K562 (cell line): ENCODE measurements around the gene TYRO3. TPM values are rescaled to one million over a fixed set of nuclear protein-coding genes. Genes with fewer than 3 reads are reported as not detected.

Experiments
- ATAC-seq: fragments of 200-7000 bp; cut with Tn5 transposase; 3 replicates; pipeline ENCODE4 v1.9.1; 2020; ENCODE audit warnings: moderate library complexity
- BruUV-seq: library from RNA; stranded (reverse); fragments of 400-500 nt; replicated peaks from 2 replicates; lab custom pipeline; 2021; lab: Mats Ljungman, UMichigan
- CTCF ChIA-PET: fragments of 300-600 bp; formaldehyde crosslinking; extraction: SDS; loops from one replicate; lab custom pipeline; 2021; ENCODE audit warnings: low intra/inter-chr PET ratio; lab: Yijun Ruan, JAX
- POLR2A ChIA-PET: fragments of 300-600, 350-650 bp; sonication (Branson Sonifier 250); formaldehyde crosslinking; extraction: SDS; loops from one replicate; lab custom pipeline; 2021; ENCODE audit warnings: antibody characterized with exemption, inconsistent platforms; lab: Yijun Ruan, JAX
- DNase-seq, 4 experiments: peaks; one replicate each; pipeline versions ENCODE4 v3.0.0 to v3.0.0-alpha.2; 2011 to 2018; ENCODE audit warnings: low spot score in 3 of 4, mixed read lengths in 3 of 4; ENCODE audit errors: extremely low read depth in 1 of 4
- FAIRE-seq: peaks from 2 replicates; lab custom pipeline; 2011; peaks lifted over from hg19 to GRCh38; lab: Jason Lieb, UNC
- H2AFZ ChIP-seq: 2 replicates; pipeline ENCODE4 v1.6.0; 2011; ENCODE audit warnings: low read depth, low read length, control low read depth, inconsistent platforms
- H3K27ac ChIP-seq: fragments of 200-600 bp; 3 replicates; pipeline ENCODE4 v1.8.0; 2011; ENCODE audit warnings: low read depth, mild to moderate bottlenecking, control low read depth, inconsistent platforms, low read length, moderate library complexity, mixed read lengths; ENCODE audit errors: extremely low read depth
- H3K27me3 ChIP-seq, 2 experiments: fragments of 300-600 bp in 1 of 2; 2 replicates in 1 of 2; 3 replicates in 1 of 2; pipeline versions ENCODE4 v1.6.0 to v1.8.0; 2011; ENCODE audit warnings: inconsistent platforms in 2 of 2, low read length in 2 of 2, mild to moderate bottlenecking in 1 of 2, mixed read lengths in 1 of 2, moderate library complexity in 1 of 2; ENCODE audit not compliant: control insufficient read depth in 2 of 2, insufficient read depth in 2 of 2
- H3K36me3 ChIP-seq: fragments of 300-600 bp; 3 replicates; pipeline ENCODE4 v1.8.0; 2011; ENCODE audit warnings: mild to moderate bottlenecking, low read length, inconsistent platforms; ENCODE audit not compliant: control insufficient read depth, insufficient read depth
- H3K4me1 ChIP-seq, 2 experiments: fragments of 200-600 bp in 1 of 2; replicated peaks in 1 of 2; 2 replicates in 1 of 2; 3 replicates in 1 of 2; pipeline versions ENCODE4 v1.5.1 to v1.8.0; 2011; ENCODE audit warnings: inconsistent platforms in 2 of 2, low read length in 2 of 2, mild to moderate bottlenecking in 1 of 2, mixed read lengths in 1 of 2, moderate library complexity in 1 of 2; ENCODE audit not compliant: control insufficient read depth in 2 of 2, insufficient read depth in 2 of 2
- H3K4me2 ChIP-seq: 2 replicates; pipeline ENCODE4 v1.6.1; 2011; ENCODE audit warnings: low read length, control low read depth, inconsistent platforms, mixed read lengths; ENCODE audit not compliant: insufficient read depth
- H3K4me3 ChIP-seq: fragments of 200-600 bp; sonication (generic), shearing (Covaris generic); 2 replicates; pipeline ENCODE4 v1.5.1; 2016; ENCODE audit warnings: control low read depth, inconsistent platforms
- H3K79me2 ChIP-seq: fragments of 200-600 bp; 3 replicates; pipeline ENCODE4 v1.8.0; 2011; ENCODE audit warnings: low read length, inconsistent platforms; ENCODE audit not compliant: control insufficient read depth, insufficient read depth
- H3K9ac ChIP-seq, 2 experiments: 2 replicates each; pipeline versions ENCODE4 v1.6.0 to v1.6.1; 2011; ENCODE audit warnings: low read depth in 2 of 2, low read length in 2 of 2, control low read depth in 1 of 2, inconsistent platforms in 1 of 2, mild to moderate bottlenecking in 1 of 2, mixed read lengths in 1 of 2; ENCODE audit not compliant: insufficient read depth in 1 of 2
- H3K9me1 ChIP-seq: one replicate; pipeline ENCODE4 v1.6.0; 2011; ENCODE audit warnings: inconsistent platforms, mild to moderate bottlenecking, low read length, moderate library complexity; ENCODE audit not compliant: control insufficient read depth, insufficient read depth
- H3K9me3 ChIP-seq: replicated peaks from 2 replicates; pipeline ENCODE4 v1.5.1; 2011; ENCODE audit warnings: low read depth, low read length, inconsistent platforms; ENCODE audit not compliant: control insufficient read depth, insufficient read depth
- H4K20me1 ChIP-seq: replicated peaks from 2 replicates; pipeline ENCODE4 v1.6.1; 2011; ENCODE audit warnings: low read length, inconsistent platforms, mixed read lengths; ENCODE audit not compliant: control insufficient read depth, insufficient read depth
- LEF1 ChIP-seq: fragments of 450-650 bp; IDR thresholded peaks from 2 replicates; pipeline ENCODE4 v1.6.1; 2016; ENCODE audit warnings: mild to moderate bottlenecking
- RCOR1 ChIP-seq, 2 experiments: IDR thresholded peaks; 2 replicates each; pipeline ENCODE4 v1.6.1; 2012; ENCODE audit warnings: low read depth in 2 of 2, low read length in 2 of 2, borderline replicate concordance in 1 of 2, improper control_type of control experiment in 1 of 2
- SUPT5H ChIP-seq: fragments of 450-650 bp; IDR thresholded peaks from 2 replicates; pipeline ENCODE4 v1.6.1; 2016
- WGBS: fragments of 100-300 bp; shearing (Covaris generic); methylation state at CpG from one replicate; pipeline ENCODE4 v1.1.6; 2016; ENCODE audit warnings: low coverage, mixed read lengths; ENCODE audit not compliant: insufficient coverage; ENCODE audit errors: missing lambda C conversion rate; 5-methylcytosine and 5-hydroxymethylcytosine counted together
- in situ Hi-C: fragments of 300-500 bp; cut with MboI; formaldehyde crosslinking; loops from 4 replicates; pipeline ENCODE4 v1.15.0; 2018; ENCODE audit warnings: inconsistent platforms, mixed read lengths
- intact Hi-C: fragments of 100-400 bp; cut with micrococcal nuclease; formaldehyde crosslinking; loops from 2 replicates; pipeline ENCODE4 v1.14.2; 2022
- polyA plus RNA-seq, 8 experiments: library from polyadenylated mRNA; depleted of rRNA in 4 of 8; stranded (reverse) in 5 of 8; unstranded in 3 of 8; fragments of >200 nt; fragmentation: Nextera tagmentation in 2 of 8; fragmentation: Illumina TruSeq in 1 of 8; extraction: Ambion mirVana in 2 of 8; extraction: Trizol in 1 of 8; gene quantifications; 2 replicates each; pipeline versions ENCODE4 v1.2.1 to v1.2.3, GENCODE V29; 2011 to 2014; ENCODE audit warnings: inconsistent platforms in 1 of 8, missing spikeins in 1 of 8
- total RNA-seq, 7 experiments: library from RNA; depleted of rRNA in 6 of 7; stranded (reverse); fragments of >200 nt in 6 of 7; fragmentation: Illumina TruSeq in 2 of 7; extraction: Trizol in 2 of 7; gene quantifications; 2 replicates each; pipeline versions ENCODE4 v1.2.1 to v1.2.3, GENCODE V29; 2011 to 2021; ENCODE audit warnings: low replicate concordance in 1 of 7
- TF ChIP-seq, protein P1 (sequence below): sonication (generic); formaldehyde crosslinking; IDR thresholded peaks from 2 replicates; pipeline ENCODE4 v1.8.0; 2022; ENCODE audit warnings: missing genetic modification reagents, mild to moderate bottlenecking, moderate library complexity, borderline replicate concordance

The TYRO3 gene
- total and polyA plus RNA-seq, 9 of the 15 experiments (the other 6 are each of a cell fraction or from before 2014, with no cell fraction given) = 2.6 to 39.6 (median 18.6) TPM

DNA sequence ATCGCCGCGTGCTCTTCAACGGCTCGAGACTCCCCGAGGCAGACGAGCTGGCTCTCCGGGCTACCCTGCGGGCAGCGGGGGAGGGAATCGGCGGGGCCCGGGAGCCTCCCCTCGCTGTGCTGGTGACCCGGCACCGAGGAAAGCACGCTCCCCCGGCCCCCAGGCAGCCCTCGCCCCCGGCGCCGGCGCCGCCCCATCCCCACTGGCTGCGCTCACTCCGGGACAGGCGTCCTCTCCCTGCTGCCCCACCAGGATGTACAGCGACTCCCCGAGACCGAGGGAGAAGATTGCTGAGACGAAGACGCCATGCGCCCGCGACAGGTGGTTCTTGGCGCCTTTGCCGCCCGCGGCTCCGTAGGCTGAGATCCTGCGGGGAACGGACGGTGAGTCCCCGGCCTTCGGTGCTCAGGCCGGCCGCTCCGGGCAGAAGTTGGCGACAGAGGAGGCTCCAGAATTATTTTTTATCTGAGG lies 47.1 kb upstream of the TYRO3 start:
- FAIRE-seq (no peak), DNase-seq (no peak), ATAC-seq (no peak)
- no peak overlapping the region for H3K27ac ChIP-seq
- TF ChIP-seq RCOR1 (IDR thresholded peaks at IDR 0.05; ENCODE audit: borderline replicate concordance in 1 of 2, low read depth in 2 of 2, low read length in 2 of 2) (no peak), LEF1 (no peak), SUPT5H (no peak)
- TF ChIP-seq, protein P1, sequence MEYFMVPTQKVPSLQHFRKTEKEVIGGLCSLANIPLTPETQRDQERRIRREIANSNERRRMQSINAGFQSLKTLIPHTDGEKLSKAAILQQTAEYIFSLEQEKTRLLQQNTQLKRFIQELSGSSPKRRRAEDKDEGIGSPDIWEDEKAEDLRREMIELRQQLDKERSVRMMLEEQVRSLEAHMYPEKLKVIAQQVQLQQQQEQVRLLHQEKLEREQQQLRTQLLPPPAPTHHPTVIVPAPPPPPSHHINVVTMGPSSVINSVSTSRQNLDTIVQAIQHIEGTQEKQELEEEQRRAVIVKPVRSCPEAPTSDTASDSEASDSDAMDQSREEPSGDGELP (CRISPR knock-in tag) = no peak
- H4K20me1 ChIP-seq = no peaks in the 10 kb centered on the region
- H3K9ac ChIP-seq = no peak overlapping the region
- H3K9me3 ChIP-seq = no peaks in the 10 kb centered on the region
- POLR2A ChIA-PET = interaction anchor here (1.0 kb wide), 1 partner anchor 11 kb away, joined by 3 read pairs; no protein-coding TSS in a partner anchor
- in situ Hi-C loops (no loop called here), intact Hi-C loops (loop anchor here (2.0 kb wide), 1 partner anchor 17 kb away; no protein-coding TSS in a partner anchor)
- 94% methylated on average over 15 of the region's 49 CpGs for WGBS
- H3K4me3 ChIP-seq = no peak overlapping the region
- no TSS peak for BruUV-seq
- H3K4me1 ChIP-seq = peaks cover 9 to 30% of the 10 kb centered on the region in 2 experiments; a peak in 4 of 5 replicates
- CTCF ChIA-PET = no interaction called here
- H2AFZ ChIP-seq = no peak overlapping the region
- no peaks in the 10 kb centered on the region for H3K36me3 ChIP-seq
- no peaks in the 10 kb centered on the region; the same call in 2 of the 3 replicates for H3K79me2 ChIP-seq
- H3K4me2 ChIP-seq = no peak overlapping the region
- H3K9me1 ChIP-seq = peaks cover 3% of the 10 kb centered on the region
- H3K27me3 ChIP-seq = no peaks in the 10 kb centered on the region
